ENCODE data around the gene MAP7.

MAP7 gene

DNA sequence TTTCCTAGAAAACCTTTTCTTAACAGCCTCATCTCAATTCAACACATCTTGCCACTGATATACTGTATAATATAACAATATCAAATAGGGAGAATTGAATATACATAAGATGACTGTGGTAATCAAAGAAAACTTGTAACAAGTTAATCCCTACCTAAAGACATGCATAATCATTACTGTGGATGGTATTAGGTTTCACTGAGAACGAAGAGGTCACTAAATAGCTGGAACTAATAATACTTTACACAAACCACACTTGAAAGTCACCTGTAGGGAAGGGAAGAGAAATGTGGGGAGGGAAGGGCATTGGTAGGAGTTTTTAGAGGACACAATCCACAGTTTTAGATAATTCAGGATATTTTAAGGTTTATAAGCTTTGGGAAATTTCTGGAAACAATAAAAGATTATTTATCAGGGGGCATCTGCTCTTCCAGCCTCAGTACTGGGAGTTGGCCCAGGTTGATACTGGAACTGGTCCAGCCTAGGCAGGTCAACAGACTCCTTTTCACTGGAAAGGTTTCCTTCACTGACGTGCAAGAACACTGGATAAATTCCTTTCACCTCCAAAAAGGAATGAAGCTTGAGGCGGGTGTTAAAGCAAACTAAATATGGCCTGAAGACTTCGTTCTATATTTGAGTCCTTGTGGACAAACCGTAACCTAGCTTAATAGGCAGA, 44.0 kb downstream of the MAP7 start:
- ChIA-PET CTCF (interaction anchor here (1.1 to 1.5 kb wide), 3 partner anchors 20 to 43 kb away, joined by 4 to 7 read pairs (median 4); partner anchors contain the start of gene MAP7), POLR2A (no interaction called here)
- Histone ChIP-seq H3K9me3 (ENCODE audit: control extremely low read depth in 1 of 5, control insufficient read depth in 4 of 5, insufficient read depth in 2 of 5, low read depth in 1 of 5, low read length in 4 of 5) (no peaks in the 10 kb centered on the region), H3K4me3 (ENCODE audit: control insufficient read depth in 1 of 7, extremely low read depth in 1 of 7, insufficient read depth in 4 of 7, low read depth in 2 of 7, low read length in 6 of 7) (no peak overlapping the region), H3K27me3 (replicated peaks in 2 of 5; ENCODE audit: control insufficient read depth in 4 of 5, insufficient read depth in 5 of 5, low read length in 4 of 5) (no peaks in the 10 kb centered on the region), H3K27ac (ENCODE audit: insufficient read depth in 1 of 2, low read depth in 1 of 2, low read length in 2 of 2, poor library complexity in 1 of 2, severe bottlenecking in 2 of 2) (no peak overlapping the region), H3K36me3 (ENCODE audit: control insufficient read depth in 4 of 4, insufficient read depth in 4 of 4, low read length in 3 of 4) (peaks cover 0 to 14% (median 0%) of the 10 kb centered on the region in 4 experiments), H3K4me1 (ENCODE audit: control extremely low read depth in 1 of 4, control insufficient read depth in 4 of 4, insufficient read depth in 4 of 4, low read length in 3 of 4) (peaks cover 26 to 80% (median 65%) of the 10 kb centered on the region in 4 experiments)
- no peak for DNase-seq
- 89% methylated on average over 4 of the region's 5 CpGs for WGBS (ENCODE audit: insufficient coverage)

DNA sequence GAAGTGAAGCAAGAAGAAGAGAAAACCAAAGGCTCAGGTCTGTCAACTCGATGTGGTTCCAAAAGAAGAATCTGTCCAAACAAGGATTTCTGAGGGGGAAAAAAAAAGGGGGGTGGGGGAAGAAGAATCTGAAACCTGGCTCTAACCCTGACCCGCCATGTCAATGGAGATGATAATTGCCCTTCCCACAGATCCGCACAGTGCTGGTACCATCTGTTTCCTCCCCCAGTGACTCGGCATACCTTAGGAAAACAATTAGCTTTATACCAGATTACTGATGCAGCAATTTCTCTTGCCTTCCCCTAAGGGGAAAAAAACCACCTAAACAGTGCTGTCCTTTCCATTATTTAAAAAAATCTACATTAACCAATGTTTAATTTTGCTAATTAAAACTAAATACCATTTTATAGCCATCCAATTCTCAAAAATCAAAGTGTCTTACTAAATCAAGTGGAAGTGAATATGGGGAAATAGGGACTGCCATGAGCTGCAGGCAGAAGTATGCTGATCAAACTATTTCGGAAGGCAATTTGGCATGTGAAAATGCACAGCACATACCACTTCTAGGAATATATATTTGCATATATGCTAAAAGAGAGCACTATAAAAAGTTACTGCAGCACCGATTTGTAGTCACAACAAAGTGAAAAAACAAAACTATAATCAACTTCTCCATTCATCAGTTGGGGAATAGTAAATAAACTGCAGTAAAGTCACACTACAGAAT, 46.8 kb downstream of the MAP7 start:
- CTCF ChIA-PET: interaction anchor here (0.7 to 1.5 kb wide), 3 partner anchors 10 to 47 kb away, joined by 3 read pairs; partner anchors contain the start of gene MAP7
- H3K9me3 ChIP-seq (ENCODE audit: control extremely low read depth in 1 of 5, control insufficient read depth in 4 of 5, insufficient read depth in 2 of 5, low read depth in 1 of 5, low read length in 4 of 5): no peaks in the 10 kb centered on the region

DNA sequence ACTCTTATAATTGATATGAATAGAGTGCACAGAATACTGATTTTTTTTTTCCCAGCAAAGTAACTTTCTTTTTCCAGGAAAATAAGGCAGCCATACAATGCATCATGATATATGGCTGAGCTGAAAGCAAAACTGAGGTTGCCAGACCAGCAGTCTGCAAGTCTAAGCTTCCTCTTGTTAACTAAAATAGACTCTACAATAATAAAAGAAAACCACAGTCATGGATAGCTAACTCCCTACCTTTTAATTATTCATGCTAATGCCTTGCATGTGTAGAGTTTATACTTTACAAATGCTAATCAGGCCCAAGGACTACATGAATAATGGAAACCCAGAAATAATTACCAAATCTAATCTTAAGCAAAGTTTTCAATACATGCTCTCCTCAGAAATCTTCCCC, 47.4 kb downstream of the MAP7 start:
- POLR2A ChIA-PET: interaction anchor here (0.7 to 1.1 kb wide), 2 partner anchors 13 to 109 kb away, joined by 3 to 4 read pairs; no protein-coding TSS in a partner anchor
- CTCF ChIA-PET: interaction anchor here (0.7 to 1.7 kb wide), 4 partner anchors 9 to 47 kb away, joined by 3 to 6 read pairs (median 3); partner anchors contain the start of gene MAP7
- H3K9me3 ChIP-seq (ENCODE audit: control extremely low read depth in 1 of 5, control insufficient read depth in 4 of 5, insufficient read depth in 2 of 5, low read depth in 1 of 5, low read length in 4 of 5): no peaks in the 10 kb centered on the region
- H3K36me3 ChIP-seq (ENCODE audit: control insufficient read depth in 4 of 4, insufficient read depth in 4 of 4, low read length in 3 of 4): peaks cover 0 to 4% (median 0%) of the 10 kb centered on the region in 4 experiments
- no peak overlapping the region for H3K27ac ChIP-seq (ENCODE audit: insufficient read depth in 1 of 2, low read depth in 1 of 2, low read length in 2 of 2, poor library complexity in 1 of 2, severe bottlenecking in 2 of 2)
- peaks cover 26 to 65% (median 48%) of the 10 kb centered on the region in 4 experiments for H3K4me1 ChIP-seq (ENCODE audit: control extremely low read depth in 1 of 4, control insufficient read depth in 4 of 4, insufficient read depth in 4 of 4, low read length in 3 of 4)
- H3K4me3 ChIP-seq (ENCODE audit: control insufficient read depth in 1 of 7, extremely low read depth in 1 of 7, insufficient read depth in 4 of 7, low read depth in 2 of 7, low read length in 6 of 7): peak overlapping the region in 4 of 7 experiments; percentile 20 to 53 (median 42)
- no peaks in the 10 kb centered on the region for H3K27me3 ChIP-seq (replicated peaks in 2 of 5; ENCODE audit: control insufficient read depth in 4 of 5, insufficient read depth in 5 of 5, low read length in 4 of 5)
- peak in 2 of 3 donors; percentile 58 to 70 for DNase-seq

More for the DNA sequence above, 46.8 kb downstream of the MAP7 start:
- Histone ChIP-seq H3K36me3 (ENCODE audit: control insufficient read depth in 4 of 4, insufficient read depth in 4 of 4, low read length in 3 of 4) (peaks cover 0 to 8% (median 0%) of the 10 kb centered on the region in 4 experiments), H3K27ac (ENCODE audit: insufficient read depth in 1 of 2, low read depth in 1 of 2, low read length in 2 of 2, poor library complexity in 1 of 2, severe bottlenecking in 2 of 2) (no peak overlapping the region), H3K4me3 (ENCODE audit: control insufficient read depth in 1 of 7, extremely low read depth in 1 of 7, insufficient read depth in 4 of 7, low read depth in 2 of 7, low read length in 6 of 7) (peak overlapping the region in 4 of 7 experiments; percentile 20 to 53 (median 42)), H3K27me3 (replicated peaks in 2 of 5; ENCODE audit: control insufficient read depth in 4 of 5, insufficient read depth in 5 of 5, low read length in 4 of 5) (no peaks in the 10 kb centered on the region), H3K4me1 (ENCODE audit: control extremely low read depth in 1 of 4, control insufficient read depth in 4 of 4, insufficient read depth in 4 of 4, low read length in 3 of 4) (peaks cover 27 to 71% (median 54%) of the 10 kb centered on the region in 4 experiments)
- POLR2A ChIA-PET: interaction anchor here (0.7 to 1.1 kb wide), 3 partner anchors 13 to 110 kb away, joined by 3 to 5 read pairs (median 4); no protein-coding TSS in a partner anchor
- peak in 2 of 3 donors; percentile 83 to 87 for DNase-seq
- 6% methylated on average over 4 of the region's 6 CpGs for WGBS (ENCODE audit: insufficient coverage)

DNA sequence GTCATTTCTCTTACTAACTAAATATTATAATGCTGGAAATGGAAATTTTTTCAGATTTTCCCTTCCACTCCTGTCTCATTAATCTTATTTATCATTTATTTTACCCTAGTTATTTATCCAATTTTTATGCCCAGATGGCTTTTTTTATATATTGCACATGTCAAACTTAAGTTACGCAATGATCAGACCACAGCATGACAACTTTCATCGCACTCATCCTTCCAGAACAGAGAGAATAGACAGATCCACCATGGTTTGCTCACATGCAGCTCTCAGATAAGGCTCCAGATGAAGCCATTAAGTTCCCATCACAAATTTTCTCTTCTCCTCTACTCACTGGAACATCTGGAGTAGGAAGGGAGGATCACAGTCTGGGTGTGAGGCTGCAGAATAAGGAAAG, 48.7 kb downstream of the MAP7 start:
- no peaks in the 10 kb centered on the region for H3K36me3 ChIP-seq (ENCODE audit: control insufficient read depth in 4 of 4, insufficient read depth in 4 of 4, low read length in 3 of 4)
- no peaks in the 10 kb centered on the region for H3K27me3 ChIP-seq (replicated peaks in 2 of 5; ENCODE audit: control insufficient read depth in 4 of 5, insufficient read depth in 5 of 5, low read length in 4 of 5)
- H3K9me3 ChIP-seq (ENCODE audit: control extremely low read depth in 1 of 5, control insufficient read depth in 4 of 5, insufficient read depth in 2 of 5, low read depth in 1 of 5, low read length in 4 of 5): no peaks in the 10 kb centered on the region
- no peak overlapping the region for H3K4me3 ChIP-seq (ENCODE audit: control insufficient read depth in 1 of 7, extremely low read depth in 1 of 7, insufficient read depth in 4 of 7, low read depth in 2 of 7, low read length in 6 of 7)
- DNase-seq: peak in 2 of 3 donors; percentile 59 to 69
- ChIA-PET POLR2A (interaction anchor here (1.4 kb wide), 1 partner anchor 10 kb away, joined by 4 read pairs; no protein-coding TSS in a partner anchor), CTCF (interaction anchor here (1.1 to 1.7 kb wide), 3 partner anchors 10 to 46 kb away, joined by 4 to 6 read pairs (median 5); no protein-coding TSS in a partner anchor)
- WGBS (ENCODE audit: insufficient coverage): 67% methylated on average over 1 of the region's 2 CpGs
- H3K4me1 ChIP-seq (ENCODE audit: control extremely low read depth in 1 of 4, control insufficient read depth in 4 of 4, insufficient read depth in 4 of 4, low read length in 3 of 4): peaks cover 24 to 55% (median 44%) of the 10 kb centered on the region in 4 experiments
- peak overlapping the region in 1 of 2 experiments; percentile 10 for H3K27ac ChIP-seq (ENCODE audit: insufficient read depth in 1 of 2, low read depth in 1 of 2, low read length in 2 of 2, poor library complexity in 1 of 2, severe bottlenecking in 2 of 2)

DNA sequence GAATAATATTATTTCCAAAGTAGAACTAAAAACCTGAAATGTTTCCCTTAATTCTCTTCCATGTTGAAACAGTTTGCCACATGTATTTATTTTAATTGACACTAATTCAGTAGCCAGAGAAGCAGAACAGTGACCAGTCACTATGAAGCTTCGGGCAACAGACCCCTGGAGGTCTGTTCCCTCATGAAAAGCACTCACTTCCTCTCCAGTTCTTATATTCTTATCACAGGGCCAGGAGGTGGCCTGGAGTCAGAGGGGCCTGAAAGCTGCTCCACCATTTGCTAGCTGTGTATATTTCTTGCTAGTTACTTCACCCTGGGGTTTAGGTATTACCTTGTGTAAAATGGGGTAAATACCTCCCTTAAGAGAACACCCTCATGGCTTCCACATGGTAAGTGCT, 49.1 kb downstream of the MAP7 start:
- peak in 2 of 3 donors; percentile 51 to 69 for DNase-seq
- H3K36me3 ChIP-seq (ENCODE audit: control insufficient read depth in 4 of 4, insufficient read depth in 4 of 4, low read length in 3 of 4): no peaks in the 10 kb centered on the region
- H3K4me1 ChIP-seq (ENCODE audit: control extremely low read depth in 1 of 4, control insufficient read depth in 4 of 4, insufficient read depth in 4 of 4, low read length in 3 of 4): peaks cover 24 to 54% (median 44%) of the 10 kb centered on the region in 4 experiments
- WGBS (ENCODE audit: insufficient coverage): 40% methylated on average over 1 of the region's 1 CpG
- peak overlapping the region in 1 of 2 experiments; percentile 10 for H3K27ac ChIP-seq (ENCODE audit: insufficient read depth in 1 of 2, low read depth in 1 of 2, low read length in 2 of 2, poor library complexity in 1 of 2, severe bottlenecking in 2 of 2)
- ChIA-PET POLR2A (interaction anchor here (1.4 kb wide), 1 partner anchor 10 kb away, joined by 4 read pairs; no protein-coding TSS in a partner anchor), CTCF (interaction anchor here (1.1 to 1.7 kb wide), 4 partner anchors 9 to 95 kb away, joined by 3 to 6 read pairs (median 4); no protein-coding TSS in a partner anchor)
- H3K4me3 ChIP-seq (ENCODE audit: control insufficient read depth in 1 of 7, extremely low read depth in 1 of 7, insufficient read depth in 4 of 7, low read depth in 2 of 7, low read length in 6 of 7): no peak overlapping the region
- no peaks in the 10 kb centered on the region for H3K9me3 ChIP-seq (ENCODE audit: control extremely low read depth in 1 of 5, control insufficient read depth in 4 of 5, insufficient read depth in 2 of 5, low read depth in 1 of 5, low read length in 4 of 5)
- no peaks in the 10 kb centered on the region for H3K27me3 ChIP-seq (replicated peaks in 2 of 5; ENCODE audit: control insufficient read depth in 4 of 5, insufficient read depth in 5 of 5, low read length in 4 of 5)

DNA sequence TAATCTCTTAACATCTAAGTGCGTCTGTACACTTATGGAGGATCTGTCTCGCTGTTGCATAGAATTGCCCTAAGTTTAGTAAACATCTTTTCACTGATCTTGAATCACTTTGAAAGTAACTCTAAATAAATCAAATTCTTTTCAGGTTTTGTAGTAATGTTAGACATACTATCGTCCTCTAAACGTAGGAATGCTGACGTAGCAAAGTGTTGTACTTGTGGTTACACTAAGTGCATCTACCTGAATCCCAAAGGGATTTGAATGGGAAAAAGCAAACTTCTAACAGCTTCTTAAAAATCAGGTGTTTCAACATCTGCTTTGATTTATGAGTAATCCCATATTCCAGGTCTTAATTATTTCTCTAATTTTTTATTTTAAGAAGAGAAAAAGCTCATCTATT, 49.8 kb downstream of the MAP7 start:
- no peak for DNase-seq
- H3K4me3 ChIP-seq (ENCODE audit: control insufficient read depth in 1 of 7, extremely low read depth in 1 of 7, insufficient read depth in 4 of 7, low read depth in 2 of 7, low read length in 6 of 7): no peak overlapping the region
- CTCF ChIA-PET: interaction anchor here (1.2 to 1.6 kb wide), 3 partner anchors 32 to 95 kb away, joined by 3 to 5 read pairs (median 3); no protein-coding TSS in a partner anchor
- no peaks in the 10 kb centered on the region for H3K36me3 ChIP-seq (ENCODE audit: control insufficient read depth in 4 of 4, insufficient read depth in 4 of 4, low read length in 3 of 4)
- no peaks in the 10 kb centered on the region for H3K27me3 ChIP-seq (replicated peaks in 2 of 5; ENCODE audit: control insufficient read depth in 4 of 5, insufficient read depth in 5 of 5, low read length in 4 of 5)
- WGBS (ENCODE audit: insufficient coverage): 94% methylated on average over 3 of the region's 5 CpGs
- POLR2A ChIA-PET: interaction anchor here (0.5 kb wide), 1 partner anchor 16 kb away, joined by 3 read pairs; no protein-coding TSS in a partner anchor
- peaks cover 24 to 51% (median 44%) of the 10 kb centered on the region in 4 experiments for H3K4me1 ChIP-seq (ENCODE audit: control extremely low read depth in 1 of 4, control insufficient read depth in 4 of 4, insufficient read depth in 4 of 4, low read length in 3 of 4)
- no peaks in the 10 kb centered on the region for H3K9me3 ChIP-seq (ENCODE audit: control extremely low read depth in 1 of 5, control insufficient read depth in 4 of 5, insufficient read depth in 2 of 5, low read depth in 1 of 5, low read length in 4 of 5)
- H3K27ac ChIP-seq (ENCODE audit: insufficient read depth in 1 of 2, low read depth in 1 of 2, low read length in 2 of 2, poor library complexity in 1 of 2, severe bottlenecking in 2 of 2): no peak overlapping the region

Measured in common myeloid progenitor, CD34-positive (primary cell).